Lung (tissue), 12 donors: ENCODE results near the gene TSEN15. TPM values are rescaled to one million over a fixed set of nuclear protein-coding genes. Genes with fewer than 3 reads are reported as not detected.

ENCODE experiments used
- ATAC-seq: fragments of 200-7000 bp; cut with Tn5 transposase; one replicate; pipeline ENCODE4 v1.9.1; 2020; ENCODE audit warnings: moderate number of reproducible peaks; ENCODE audit not compliant: insufficient read depth, low FRiP score
- DNase-seq, 3 donors: peaks; one replicate each; pipeline ENCODE4 v3.0.0-alpha.2; 2013 to 2017
- H3K27ac ChIP-seq, 2 donors: one replicate each; pipeline ENCODE4 v1.5.1; 2013; ENCODE audit warnings: mild to moderate bottlenecking in 2 of 2, moderate library complexity in 2 of 2, control low read depth in 1 of 2, inconsistent platforms in 1 of 2, low read depth in 1 of 2, low read length in 1 of 2
- H3K27me3 ChIP-seq, 3 donors: one replicate each; pipeline ENCODE4 v1.5.1; 2013; ENCODE audit warnings: low read length in 2 of 3; ENCODE audit not compliant: control insufficient read depth in 3 of 3, insufficient read depth in 3 of 3
- H3K36me3 ChIP-seq, 4 donors: one replicate each; pipeline ENCODE4 v1.5.1; 2013; ENCODE audit warnings: low read length in 4 of 4, mild to moderate bottlenecking in 1 of 4, moderate library complexity in 1 of 4; ENCODE audit not compliant: control insufficient read depth in 4 of 4, insufficient read depth in 4 of 4
- H3K4me1 ChIP-seq, 5 donors: one replicate each; pipeline ENCODE4 v1.5.1; 2013; ENCODE audit warnings: low read length in 5 of 5, mild to moderate bottlenecking in 2 of 5, moderate library complexity in 1 of 5; ENCODE audit not compliant: control insufficient read depth in 5 of 5, insufficient read depth in 5 of 5
- H3K4me3 ChIP-seq: one replicate; pipeline ENCODE4 v1.5.1; 2013; ENCODE audit warnings: mild to moderate bottlenecking, control low read depth, moderate library complexity
- H3K9ac ChIP-seq, 2 donors: one replicate each; pipeline ENCODE4 v1.5.1; 2013; ENCODE audit warnings: low read length in 2 of 2, control low read depth in 1 of 2; ENCODE audit not compliant: insufficient read depth in 1 of 2
- H3K9me3 ChIP-seq, 4 donors: one replicate each; pipeline ENCODE4 v1.5.1; 2013; ENCODE audit warnings: low read length in 3 of 4, mild to moderate bottlenecking in 1 of 4, moderate library complexity in 1 of 4; ENCODE audit not compliant: control insufficient read depth in 4 of 4, insufficient read depth in 3 of 4
- CTCF ChIP-seq: IDR thresholded peaks from 2 replicates; pipeline ENCODE4 v1.5.1; 2012; ENCODE audit warnings: mild to moderate bottlenecking; ENCODE audit errors: control extremely low read depth, extremely low read depth
- WGBS, 2 donors: extraction: QIAGEN DNeasy Blood & Tissue Kit; methylation state at CpG; one replicate each; pipeline ENCODE4 v1.1.7; 2013; 5-methylcytosine and 5-hydroxymethylcytosine counted together
- polyA plus RNA-seq, 2 donors: library from polyadenylated mRNA; stranded (reverse); fragments of 200-250 nt; gene quantifications; one replicate each; pipeline ENCODE4 v1.2.1, GENCODE V29; 2013
- total RNA-seq, 2 donors: library from RNA; depleted of rRNA in 1 of 2; stranded (reverse); fragments of >200 nt in 1 of 2; gene quantifications; one replicate each; pipeline ENCODE4 v1.2.1, GENCODE V29; 2014 to 2021
- donor health status: control.
- donor health status: control.
- donor health status: Bipolar disorder and iron deficiency.
- donor health status: healthy.
- donor health status: DM: yes; HTN: yes; CAD: no.

The TSEN15 gene
- total and polyA plus RNA-seq, 4 donors: 18.8 to 32.8 (median 31.1) TPM

GRCh38 chr1:184019506-184019905 is 32.0 kb upstream of the TSEN15 start:
- Histone ChIP-seq H3K9me3 (no peaks in the 10 kb centered on the region), H3K9ac (no peak overlapping the region), H3K27ac (no peak overlapping the region), H3K4me1 (peaks cover 0 to 31% (median 6%) of the 10 kb centered on the region in 5 donors), H3K36me3 (no peaks in the 10 kb centered on the region), H3K4me3 (no peak overlapping the region), H3K27me3 (no peaks in the 10 kb centered on the region)
- no peak for DNase-seq
- WGBS, 2 donors: 92 to 100% methylated on average over 2 of the region's 2 CpGs
- TF ChIP-seq CTCF: no peak
- ATAC-seq: no peak

GRCh38 chr1:184020328-184020727 is 31.2 kb upstream of the TSEN15 start:
- Histone ChIP-seq H3K27me3 (no peaks in the 10 kb centered on the region), H3K27ac (no peak overlapping the region), H3K4me3 (no peak overlapping the region), H3K4me1 (peaks cover 1 to 39% (median 14%) of the 10 kb centered on the region in 5 donors), H3K36me3 (no peaks in the 10 kb centered on the region), H3K9ac (no peak overlapping the region), H3K9me3 (no peaks in the 10 kb centered on the region)
- DNase-seq (no peak), ATAC-seq (no peak)
- no peak for TF ChIP-seq CTCF
- WGBS, 2 donors: 97 to 100% methylated on average over 2 of the region's 2 CpGs

DNA sequence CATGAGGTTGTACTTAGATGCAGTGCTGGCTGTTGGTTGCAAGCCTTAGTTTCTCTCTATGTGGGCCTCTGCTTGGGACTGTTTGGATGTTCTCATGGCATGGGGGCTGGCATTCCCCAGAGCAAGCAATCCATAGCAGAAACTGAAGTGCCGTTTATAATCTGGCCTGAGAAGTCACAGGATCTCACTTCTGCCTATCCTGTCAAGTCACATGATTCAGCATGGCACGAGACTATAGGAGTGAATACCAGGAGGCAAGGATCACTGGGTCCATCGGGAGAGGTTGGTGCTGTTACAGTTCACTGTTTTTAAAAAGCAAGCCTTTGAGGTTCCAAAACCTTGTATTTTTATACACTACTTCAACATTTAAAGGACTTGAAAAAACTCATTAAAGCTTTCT is 30.7 kb upstream of the TSEN15 start:
- no peak for DNase-seq
- no peaks in the 10 kb centered on the region for H3K27me3 ChIP-seq
- no peak overlapping the region for H3K9ac ChIP-seq
- TF ChIP-seq CTCF: no peak
- WGBS, 2 donors: 78 to 89% methylated on average over 3 of the region's 3 CpGs
- H3K36me3 ChIP-seq: no peaks in the 10 kb centered on the region
- H3K4me3 ChIP-seq: no peak overlapping the region
- no peak overlapping the region for H3K27ac ChIP-seq
- no peak for ATAC-seq
- no peaks in the 10 kb centered on the region for H3K9me3 ChIP-seq
- H3K4me1 ChIP-seq: peaks cover 1 to 44% (median 19%) of the 10 kb centered on the region in 5 donors

DNA sequence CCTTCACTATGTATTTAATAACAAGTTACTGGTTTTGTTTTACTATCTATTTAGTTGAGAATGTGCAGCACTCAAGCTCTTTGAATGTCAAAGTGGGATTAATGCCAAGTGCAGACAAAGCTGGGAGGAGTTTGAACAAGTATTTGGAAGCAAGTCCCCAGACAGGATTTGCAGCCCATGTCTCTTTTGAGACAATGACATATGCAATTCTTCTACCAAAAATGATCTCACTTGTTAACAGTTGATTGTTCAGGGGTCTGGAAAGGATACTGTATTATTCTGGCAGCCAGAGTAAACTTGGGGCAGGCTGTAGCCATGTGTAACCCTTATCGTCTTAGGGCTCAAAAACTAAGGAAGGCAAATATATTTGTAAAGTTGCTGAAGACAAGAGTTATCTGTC is 29.8 kb upstream of the TSEN15 start:
- peak; percentile 59 to 92 (median 89) for DNase-seq
- peaks cover 1 to 47% (median 20%) of the 10 kb centered on the region in 5 donors for H3K4me1 ChIP-seq
- H3K27me3 ChIP-seq: no peaks in the 10 kb centered on the region
- no peak overlapping the region for H3K27ac ChIP-seq
- no peak for TF ChIP-seq CTCF
- no peaks in the 10 kb centered on the region for H3K36me3 ChIP-seq
- no peak overlapping the region for H3K9ac ChIP-seq
- 59 to 90% methylated on average over 1 of the region's 1 CpG for WGBS, 2 donors
- H3K4me3 ChIP-seq: no peak overlapping the region
- no peaks in the 10 kb centered on the region for H3K9me3 ChIP-seq
- ATAC-seq: no peak
